NCI-H1105 (cell line): ENCODE data around the gene IRF2BP1.
A peak's percentile ranks its signal among the peaks of the same experiment; 100 is the strongest.
"Not testable (repeated sequence)": the region's sequence is repeated elsewhere in the genome, so short reads cannot be mapped to it uniquely, and the experiment has no call there.

Experiments used
- DNase-seq: peaks from one replicate; lab custom pipeline; 2025; lab: John Stamatoyannopoulos, UW

IRF2BP1 gene

GRCh38 chr19:45902651-45903625 is 17.0 kb upstream of the IRF2BP1 start:
- DNase-seq: peak; percentile 97

DNA sequence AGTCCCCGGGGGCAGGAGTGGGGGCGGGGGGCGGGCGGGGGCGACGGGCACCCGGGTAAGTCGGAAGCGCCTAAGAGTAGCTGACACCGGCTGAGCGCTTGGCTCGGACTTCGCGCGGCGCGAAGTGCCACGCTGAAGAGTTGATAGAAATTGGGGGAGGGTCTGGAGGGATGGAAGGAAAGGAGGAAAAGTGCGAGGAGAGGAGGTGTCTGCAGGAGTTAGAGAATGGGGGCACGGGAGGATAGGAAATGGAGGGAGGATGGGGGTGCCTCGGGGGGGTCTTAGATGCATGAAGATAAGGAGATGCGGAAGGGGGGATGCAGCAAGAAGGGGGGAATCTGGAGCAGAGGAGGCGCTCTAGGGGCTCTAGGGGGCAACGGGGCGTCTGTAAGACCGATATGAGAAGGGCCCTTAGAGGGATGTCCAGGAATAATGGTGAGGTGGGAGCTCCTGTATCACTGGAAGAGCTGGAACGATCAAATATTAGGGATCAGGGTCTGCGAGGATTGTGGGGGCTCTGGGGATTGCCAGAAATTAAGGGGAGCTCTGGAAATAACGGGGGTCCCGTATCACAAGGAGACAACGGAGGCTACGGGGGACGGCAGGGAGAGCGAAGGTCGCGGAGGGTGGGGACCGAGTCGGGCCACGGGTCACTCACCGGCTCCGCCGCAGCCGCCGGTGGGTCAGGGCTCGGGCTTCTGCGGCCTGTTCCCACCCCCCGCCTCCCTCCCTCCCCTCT is 16.1 kb upstream of the IRF2BP1 start, which contains the start of gene MYPOP:
Gene MYPOP, minus strand, starts transcription at position 702 of the 739 bp plus-strand sequence. CDS start 840 bp downstream, outside the sequence.
- DNase-seq: peak; percentile 21

GRCh38 chr19:45901432-45901911 is 15.5 kb upstream of the IRF2BP1 start:
- no peak for DNase-seq

DNA sequence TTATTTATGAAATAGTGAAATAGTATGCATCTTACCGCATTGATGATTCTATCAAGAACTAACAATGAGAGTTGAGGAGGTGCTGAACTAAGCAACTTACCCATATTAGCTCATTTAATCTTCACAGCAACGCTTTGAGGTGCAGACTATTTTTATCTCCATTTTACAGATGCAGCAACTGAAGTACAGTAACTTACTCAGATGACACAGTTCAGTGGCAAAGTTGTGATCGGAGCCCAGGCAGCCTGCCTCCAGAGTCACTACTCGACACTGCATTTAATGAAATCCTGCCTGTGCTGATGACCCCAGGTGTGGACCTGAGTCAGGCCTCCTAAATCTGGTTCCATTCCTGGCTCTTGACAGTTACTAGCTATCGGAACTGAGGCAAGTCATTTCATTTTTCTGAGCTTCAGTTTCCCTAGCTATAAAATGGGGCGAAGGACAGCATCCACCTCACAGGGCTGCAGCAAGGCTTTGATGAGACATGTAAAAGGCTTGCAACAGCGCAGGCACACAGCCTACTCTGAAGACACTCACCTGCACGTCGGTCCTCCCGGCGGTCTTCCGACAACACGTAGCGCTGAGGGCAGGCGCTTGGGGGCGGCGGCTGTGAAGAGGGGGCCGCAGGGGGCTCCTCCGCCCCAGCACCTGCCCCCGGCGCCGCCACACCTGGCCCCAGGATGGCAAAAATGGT is 14.9 kb upstream of the IRF2BP1 start:
- DNase-seq: no peak

DNA sequence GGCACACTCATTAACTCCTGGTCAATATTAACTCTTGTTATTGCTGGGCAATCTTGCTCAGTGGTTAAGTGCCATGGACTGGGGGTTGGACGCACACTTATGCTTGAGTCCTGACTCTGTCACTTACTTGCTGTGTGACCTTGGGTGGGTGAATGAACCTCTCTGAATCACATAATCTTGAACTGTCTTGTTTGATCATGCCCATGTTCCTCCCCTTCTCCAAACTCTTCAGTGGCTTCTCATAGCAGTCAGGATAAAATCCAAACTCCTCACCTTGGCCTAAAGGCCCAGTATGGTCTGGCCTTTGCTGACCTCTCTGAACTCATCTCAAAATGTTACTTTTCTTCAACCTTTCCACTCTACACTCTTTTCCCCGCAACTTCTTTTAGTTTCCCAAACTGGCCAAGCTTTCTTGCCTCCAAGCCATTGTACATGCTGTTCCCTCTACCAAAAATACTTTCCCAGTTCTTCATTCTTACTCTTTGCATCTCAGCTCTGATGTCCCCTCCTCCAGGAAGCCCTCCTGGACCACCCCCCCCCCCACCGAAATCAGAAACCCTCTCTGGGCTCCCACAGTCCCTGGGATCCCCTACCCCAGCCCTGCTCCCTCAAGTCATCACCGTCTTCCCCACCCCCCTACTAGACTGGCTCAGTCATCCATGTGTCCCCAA is 14.1 kb upstream of the IRF2BP1 start:
- DNase-seq: no peak

- DNase-seq: no peak
Measured at GRCh38 chr19:45899253-45899652, 13.3 kb upstream of the IRF2BP1 start.

GRCh38 chr19:45897261-45897812 is 11.4 kb upstream of the IRF2BP1 start:
- no peak for DNase-seq

- DNase-seq: not testable (repeated sequence)
Measured at GRCh38 chr19:45895983-45896599, 10.2 kb upstream of the IRF2BP1 start.

- DNase-seq: no peak
Measured at GRCh38 chr19:45895519-45895972, 9.6 kb upstream of the IRF2BP1 start.

GRCh38 chr19:45890877-45891276 is 4.9 kb upstream of the IRF2BP1 start:
- no peak for DNase-seq

- no peak for DNase-seq
Measured at GRCh38 chr19:45889210-45889885, 3.4 kb upstream of the IRF2BP1 start.

- DNase-seq: no peak
Measured at GRCh38 chr19:45887200-45887710, 1.3 kb upstream of the IRF2BP1 start.

GRCh38 chr19:45886427-45887199 is 672 bp upstream of the IRF2BP1 start:
- peak; percentile 85 for DNase-seq

- peak; percentile 28 for DNase-seq
Measured at GRCh38 chr19:45884682-45885555, 1.0 kb downstream of the IRF2BP1 start.

DNA sequence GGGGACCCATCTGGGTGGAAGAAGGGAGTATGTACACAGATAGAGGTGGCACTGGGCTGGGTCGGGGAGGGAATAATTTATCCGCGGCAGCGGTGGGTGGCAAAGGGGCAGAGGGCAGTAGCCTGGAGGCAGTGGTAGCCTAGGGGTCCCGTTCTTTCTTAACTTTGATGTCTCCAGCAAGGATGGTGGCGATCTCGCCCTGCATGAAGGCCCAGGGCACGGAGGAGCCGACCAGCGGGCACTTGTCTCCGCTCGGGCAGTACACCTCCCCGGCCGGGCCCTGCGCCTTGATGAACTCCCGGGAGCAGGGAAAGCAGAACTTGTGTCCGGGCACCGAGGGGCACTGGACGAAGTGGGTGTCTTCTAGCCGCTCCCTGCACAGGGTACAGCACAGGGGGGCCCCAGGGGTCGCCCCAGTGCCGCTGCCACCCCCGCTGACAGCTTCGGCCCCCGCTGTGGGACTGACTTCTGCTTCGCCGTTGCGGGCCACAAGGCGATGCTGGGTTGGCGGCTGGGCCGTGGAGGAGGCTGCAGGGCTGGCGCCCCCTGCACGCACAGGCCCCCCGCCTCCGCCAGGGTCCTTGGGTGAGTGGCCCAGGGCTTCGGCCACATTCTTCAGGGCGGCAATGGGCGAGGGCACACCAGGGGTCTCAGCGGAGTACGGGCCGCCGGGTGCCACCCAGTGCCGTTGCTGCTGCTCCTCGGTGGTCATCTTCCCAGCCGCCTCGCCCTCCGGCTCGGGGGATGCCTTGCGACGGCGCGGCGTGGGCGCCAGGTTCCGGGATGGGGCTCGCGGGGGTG is 1.9 kb downstream of the IRF2BP1 start:
- no peak for DNase-seq

GRCh38 chr19:45883586-45883880 is 2.4 kb downstream of the IRF2BP1 start:
- no peak for DNase-seq
